HG02852 (cell line): Measurements from ENCODE around the gene RASSF3.

Experiments used
- ATAC-seq: cut with Tn5 transposase; IDR thresholded peaks from one replicate; pipeline ENCODE4 v1.9.1; 2021; ENCODE audit warnings: mild to moderate bottlenecking, moderate library complexity; ENCODE audit not compliant: unreplicated experiment

RASSF3 gene

GRCh38 chr12:64667793-64668192 is 57.5 kb downstream of the RASSF3 start:
- no peak for ATAC-seq

DNA sequence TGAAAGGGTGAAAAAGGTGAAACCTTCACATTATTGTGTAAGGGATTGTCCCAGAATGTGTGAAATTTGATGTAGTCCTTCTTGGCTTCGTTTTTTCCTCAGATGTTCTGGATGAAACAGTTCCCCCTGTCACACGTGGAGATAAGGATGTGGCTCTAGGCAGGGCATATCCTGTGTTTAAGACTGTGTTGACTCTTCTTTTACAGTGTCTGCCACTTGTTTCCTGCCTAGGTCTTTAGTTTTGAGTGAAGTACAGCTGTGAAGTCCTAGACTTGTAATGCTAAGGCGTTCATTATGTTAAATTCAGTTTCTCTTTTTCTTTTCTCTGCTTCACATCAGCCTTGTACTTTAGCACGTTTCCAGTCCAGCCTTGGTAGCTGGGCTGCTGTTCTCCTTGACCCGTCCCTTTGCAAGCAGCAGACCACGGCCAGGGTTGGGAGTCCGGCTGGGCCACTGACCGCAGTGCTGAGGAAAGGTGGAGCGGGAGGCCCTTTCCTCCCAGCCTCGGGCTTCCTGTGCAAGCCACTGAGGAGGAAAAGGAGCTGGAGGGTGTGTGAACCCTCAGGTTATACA is 59.1 kb downstream of the RASSF3 start:
- peak; percentile 73 for ATAC-seq

DNA sequence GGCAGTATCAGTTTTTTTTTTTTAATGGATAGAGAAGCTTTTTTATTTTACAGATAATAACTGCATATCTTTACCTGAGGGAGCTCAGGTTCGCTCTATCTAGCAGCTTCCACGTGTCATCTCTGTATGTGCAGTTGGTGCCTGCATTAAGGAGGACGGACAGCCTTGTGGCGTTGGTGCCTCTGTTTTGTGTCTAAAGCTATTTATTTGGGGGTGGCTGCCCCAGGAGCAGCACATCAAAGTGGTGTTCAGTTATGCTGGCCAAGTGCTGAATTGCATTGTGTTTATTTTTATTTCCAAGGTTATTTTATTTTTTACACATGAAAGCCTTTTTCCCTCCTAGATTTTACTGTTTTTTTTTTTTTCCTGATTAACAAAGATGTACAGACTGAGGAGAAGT is 59.7 kb downstream of the RASSF3 start:
- ATAC-seq: no peak

DNA sequence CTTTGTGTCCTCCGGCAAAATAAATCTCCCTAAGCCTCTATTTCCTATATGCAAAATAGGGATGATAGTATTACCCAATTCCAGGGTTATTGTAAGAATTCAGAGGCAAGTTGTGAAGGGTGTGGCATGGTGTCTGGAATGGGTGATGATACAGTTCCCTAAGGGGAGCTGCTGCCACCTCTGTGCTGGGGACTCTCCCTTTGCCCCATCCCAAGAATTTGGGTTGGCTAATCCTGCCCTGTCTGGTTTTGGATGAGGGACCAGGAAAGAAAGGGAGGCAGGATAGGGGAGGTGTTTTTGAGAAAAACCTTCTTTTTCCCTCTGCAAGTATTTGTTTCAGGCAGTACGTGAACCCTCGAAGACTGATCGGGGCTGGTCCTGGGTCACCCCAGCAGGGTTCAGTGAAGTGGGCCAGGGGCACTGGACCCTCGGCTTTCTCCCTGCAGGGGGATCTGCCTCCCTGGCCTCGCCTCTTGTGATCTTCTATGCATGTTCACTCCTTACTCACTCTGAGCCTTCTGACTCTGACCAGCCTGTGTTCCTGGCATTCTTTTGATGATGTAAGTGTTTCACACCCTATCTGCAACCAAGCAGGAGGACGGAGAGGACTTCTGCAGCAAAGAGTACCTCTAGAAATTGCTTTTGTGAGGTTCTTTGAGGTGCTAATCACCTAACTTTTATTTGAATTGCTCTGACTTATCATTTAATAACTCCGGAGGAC is 60.8 kb downstream of the RASSF3 start:
- ATAC-seq: no peak

- ATAC-seq: no peak
These were observed 61.4 kb downstream of the RASSF3 start for GRCh38 chr12:64671681-64672080.

DNA sequence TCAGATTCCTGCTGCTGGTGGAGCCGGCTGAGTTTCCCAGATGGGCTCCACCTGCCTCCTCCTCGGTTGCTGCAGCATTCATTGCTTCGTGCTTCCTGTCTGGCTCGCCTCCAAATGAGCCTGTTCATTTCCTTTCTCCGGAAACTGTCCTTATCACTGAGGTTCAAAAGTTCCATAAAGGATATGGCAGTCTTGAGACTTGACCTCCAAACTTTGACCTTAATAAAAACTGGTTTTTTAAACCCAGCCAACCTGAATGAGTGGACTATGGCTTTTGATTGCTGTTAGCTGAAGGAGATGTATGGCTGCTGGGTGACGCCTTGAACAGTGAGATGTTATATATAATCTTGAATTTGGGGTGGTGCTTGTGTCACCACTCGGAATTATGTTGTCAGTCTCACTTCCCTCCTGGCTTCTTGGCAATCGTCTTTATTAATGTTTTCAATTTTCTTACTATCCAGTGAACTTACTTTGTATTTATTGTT is 62.7 kb downstream of the RASSF3 start:
- ATAC-seq: no peak

DNA sequence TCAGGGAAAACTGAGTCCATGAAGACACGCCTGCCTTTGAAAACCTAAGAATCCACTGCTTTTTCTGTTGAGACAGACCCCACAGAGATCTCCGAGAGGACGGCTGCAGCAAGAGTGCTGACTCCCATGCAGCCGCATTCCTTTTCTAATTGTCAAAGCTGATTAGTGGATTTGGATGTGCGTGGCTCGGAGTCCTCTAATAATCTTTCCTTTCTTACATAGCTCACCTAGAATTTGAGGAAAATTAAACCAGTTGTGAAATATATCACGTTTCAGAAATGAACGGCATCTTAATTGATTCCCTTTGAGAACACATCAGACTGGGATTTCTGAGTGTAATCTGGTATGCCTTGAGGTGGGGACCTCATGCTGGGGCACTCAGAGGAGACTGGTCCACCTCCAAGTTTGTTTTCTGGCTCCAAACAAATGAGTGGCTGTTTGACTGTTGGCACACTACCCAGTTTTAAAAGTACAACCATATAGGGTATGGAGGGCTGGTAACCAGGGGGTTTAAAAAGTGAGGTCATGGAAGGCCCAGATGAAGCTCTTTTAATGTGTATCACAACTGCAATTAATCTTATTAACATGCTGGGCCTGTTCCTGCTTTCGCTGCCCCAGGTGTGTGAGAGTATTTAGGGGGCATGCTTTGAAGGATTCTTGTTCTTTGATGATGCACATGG is 63.3 kb downstream of the RASSF3 start:
- no peak for ATAC-seq

DNA sequence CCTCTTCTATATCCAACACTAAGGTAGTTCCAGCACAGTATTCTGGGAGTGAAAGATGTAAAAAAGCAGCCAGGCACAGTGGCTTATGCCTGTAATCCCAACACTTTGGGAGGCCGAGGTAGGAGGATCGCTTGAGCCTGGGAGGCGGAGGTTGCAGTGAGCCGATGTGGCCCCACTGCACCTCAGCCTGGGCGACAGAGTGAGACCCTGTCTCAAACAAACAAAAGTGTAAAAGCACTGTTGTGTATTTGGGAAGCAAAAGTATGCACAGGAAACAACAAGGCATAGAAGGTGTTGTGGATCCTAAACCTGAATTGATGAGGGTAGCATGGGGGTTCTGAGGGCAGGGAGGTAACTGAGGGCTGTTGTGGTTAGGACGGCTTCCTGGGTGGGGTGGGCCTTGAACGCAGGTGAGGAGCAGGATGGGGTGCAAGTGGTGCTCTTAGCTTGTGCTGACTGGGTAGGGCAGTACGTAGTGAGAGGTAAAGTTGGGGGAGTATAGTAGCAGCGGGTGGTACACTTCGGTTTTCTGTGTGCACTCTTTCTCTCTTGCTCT is 64.2 kb downstream of the RASSF3 start:
- ATAC-seq: no peak

DNA sequence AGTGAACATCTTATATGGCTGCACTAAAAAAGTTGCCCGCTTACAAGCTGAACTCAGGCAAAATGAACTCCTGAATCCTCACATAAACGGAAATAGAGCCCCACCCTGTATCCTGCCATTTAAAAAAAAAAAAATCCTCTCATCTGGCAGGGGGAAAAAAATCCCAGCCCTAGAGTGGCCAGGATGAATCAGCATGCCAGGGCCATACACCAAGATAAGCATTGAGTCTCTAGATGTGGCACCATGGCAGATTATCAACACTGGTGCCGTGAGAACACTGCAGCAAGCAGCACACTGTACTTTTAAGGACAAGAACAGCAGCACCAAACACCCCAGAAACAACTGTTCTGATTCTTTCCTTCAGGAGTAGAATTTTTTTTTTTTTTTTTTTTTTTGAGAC is 65.5 kb downstream of the RASSF3 start:
- no peak for ATAC-seq

GRCh38 chr12:64678248-64678647 is 68.0 kb downstream of the RASSF3 start:
- ATAC-seq: no peak

- no peak for ATAC-seq
These were observed 68.5 kb downstream of the RASSF3 start for GRCh38 chr12:64678835-64679234.

DNA sequence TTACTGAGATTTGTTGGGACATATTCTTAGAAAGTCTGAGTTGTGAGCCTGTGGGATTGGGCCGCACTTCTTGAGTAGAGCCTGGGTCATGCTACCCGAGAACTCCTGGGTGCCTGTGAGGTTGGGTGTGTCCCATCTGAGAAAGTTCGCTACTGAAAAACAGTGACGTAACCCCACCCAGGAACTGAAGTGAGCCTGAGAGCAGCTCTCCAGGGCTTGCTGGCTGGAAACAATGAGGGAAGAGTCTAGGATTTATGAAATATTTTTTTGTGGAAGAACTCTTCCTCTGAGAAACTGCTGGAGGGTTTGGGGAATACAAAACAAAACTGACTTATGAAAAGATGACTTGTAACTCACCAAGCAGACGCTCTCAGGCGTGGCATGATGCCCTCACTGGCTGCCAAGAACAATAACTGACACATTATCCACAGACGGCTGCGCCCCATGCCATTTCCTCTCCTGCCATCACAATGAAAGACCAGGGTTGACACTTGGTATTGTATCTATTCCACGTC is 69.2 kb downstream of the RASSF3 start:
- peak; percentile 47 for ATAC-seq

- ATAC-seq: no peak
These were observed 69.9 kb downstream of the RASSF3 start for GRCh38 chr12:64680235-64680634.

DNA sequence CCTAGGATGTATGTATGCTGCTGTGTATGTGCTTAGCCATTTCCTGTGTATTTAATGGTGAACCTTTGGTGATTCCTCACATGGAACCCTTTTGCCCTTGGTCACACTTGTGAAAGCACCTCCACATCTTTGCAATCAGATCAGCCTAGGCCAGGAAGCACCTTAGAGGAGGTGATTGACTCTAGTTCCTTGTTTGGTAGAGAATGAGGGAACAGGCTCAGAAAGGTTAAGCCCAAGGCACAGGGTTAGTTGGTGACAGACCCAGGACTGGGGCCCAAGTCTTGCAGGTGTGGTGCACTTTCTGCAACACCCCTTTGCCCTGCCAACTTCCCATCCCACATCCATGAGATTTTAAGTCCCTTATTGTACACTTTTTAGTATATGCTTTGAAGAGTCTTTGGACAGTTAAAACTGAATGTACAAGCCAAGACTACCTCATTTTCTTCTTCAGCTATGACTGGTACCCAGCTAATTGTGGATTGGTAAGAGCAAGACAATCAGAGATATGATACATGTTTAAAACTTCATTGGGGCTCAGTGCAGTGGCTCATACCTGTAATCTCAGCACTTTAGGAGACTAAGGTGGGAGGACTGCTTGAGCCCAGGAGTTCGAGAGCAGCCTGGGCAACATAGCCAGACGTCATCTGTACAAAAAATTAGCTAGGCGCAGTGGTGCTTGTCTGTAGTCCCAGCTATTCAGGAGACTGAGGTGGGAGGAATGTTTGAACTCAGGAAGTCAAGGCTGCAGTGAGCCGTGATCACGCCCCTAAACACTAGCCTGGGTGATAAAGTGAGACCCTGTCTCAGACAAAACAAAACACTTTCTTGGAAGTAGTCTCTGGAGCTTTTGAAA is 71.1 kb downstream of the RASSF3 start:
- ATAC-seq: peak; percentile 56

- ATAC-seq: no peak
These were observed 72.4 kb downstream of the RASSF3 start for GRCh38 chr12:64682572-64683277.

GRCh38 chr12:64683816-64684543 is 73.7 kb downstream of the RASSF3 start:
- ATAC-seq: no peak

DNA sequence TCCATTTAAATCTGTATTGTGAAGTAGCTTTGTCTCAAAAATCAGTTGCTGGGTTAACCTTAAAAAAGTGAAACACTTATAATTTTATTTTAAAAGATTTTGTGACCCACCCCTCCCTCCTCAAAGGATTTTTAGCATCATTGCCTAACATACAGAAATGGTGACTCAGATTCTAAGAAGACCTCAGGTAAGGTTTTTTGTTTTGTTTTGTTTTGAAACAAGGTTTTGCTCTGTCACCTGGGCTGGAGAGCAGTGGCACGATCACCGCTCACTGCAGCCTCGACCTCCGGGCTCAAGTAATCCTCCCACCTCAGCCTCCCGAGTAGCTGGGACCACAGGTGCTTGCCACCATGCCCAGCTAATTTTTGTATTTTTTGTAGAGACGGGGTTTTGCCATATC is 74.8 kb downstream of the RASSF3 start:
- no peak for ATAC-seq

DNA sequence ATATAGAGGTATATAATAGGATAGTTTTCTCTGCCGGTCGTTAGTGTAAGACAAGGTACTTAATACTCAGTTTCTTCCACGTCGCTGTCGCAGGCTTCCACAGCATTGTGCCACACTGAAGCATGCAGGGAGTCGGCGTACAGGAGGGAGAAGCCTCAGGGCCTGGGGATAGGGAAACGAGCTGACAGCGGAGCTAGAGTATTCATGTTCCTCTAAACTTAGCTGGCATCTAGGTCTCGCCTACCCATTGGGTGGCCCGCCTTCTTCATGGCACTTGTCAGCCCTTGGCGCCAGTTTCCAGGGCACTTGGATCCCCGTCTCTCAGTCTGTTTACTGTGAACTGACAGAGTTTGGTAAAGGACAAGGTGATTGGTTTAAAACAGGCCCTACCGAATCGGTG is 75.3 kb downstream of the RASSF3 start:
- ATAC-seq: no peak

DNA sequence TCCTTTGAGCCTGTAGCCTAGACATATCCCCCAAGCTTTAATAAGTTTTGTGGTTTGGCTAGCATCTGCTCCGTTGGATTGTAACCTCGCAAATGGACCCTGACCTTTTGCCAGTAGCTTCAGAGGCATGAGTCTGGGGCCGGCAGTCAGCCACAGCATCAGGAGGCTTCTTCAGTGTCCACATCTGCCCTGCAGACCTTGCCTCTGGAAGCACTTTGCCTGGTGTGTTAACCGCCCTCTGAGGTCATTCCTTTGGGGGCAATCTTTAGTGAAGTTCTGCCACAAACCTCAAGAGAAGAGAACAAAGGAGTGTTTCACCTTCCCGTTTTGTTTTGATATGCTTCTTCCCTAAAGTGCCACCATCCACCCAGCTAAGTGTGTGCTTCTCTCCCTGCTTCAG is 77.5 kb downstream of the RASSF3 start:
- ATAC-seq: no peak
